OCI-LY3 (cell line): Measurements from ENCODE around the gene GSTK1.
A peak's percentile ranks its signal among the peaks of the same experiment; 100 is the strongest.

Experiments used
- H2AFZ ChIP-seq: fragments of 200-600, 300-600 bp; shearing (Covaris generic); 2 replicates; pipeline ENCODE4 v1.6.0; 2014; ENCODE audit warnings: antibody characterized with exemption, low read depth, low read length
- H3K27ac ChIP-seq: fragments of 200-600, 300-600 bp; sonication (generic); 2 replicates; pipeline ENCODE4 v1.5.1; 2014; ENCODE audit warnings: mild to moderate bottlenecking, low read length, moderate library complexity, mixed read lengths
- H3K27me3 ChIP-seq: fragments of 200-600, 300-600 bp; sonication (generic); 2 replicates; pipeline ENCODE4 v1.6.1; 2014; ENCODE audit warnings: low read depth, low read length, mixed read lengths
- H3K36me3 ChIP-seq: fragments of 200-600, 300-600 bp; sonication (generic); replicated peaks from 2 replicates; pipeline ENCODE3; 2014; ENCODE audit warnings: low read depth, low read length, mixed read lengths
- H3K4me1 ChIP-seq: fragments of 300-600, 200-600 bp; sonication (generic); 2 replicates; pipeline ENCODE4 v1.6.1; 2014; ENCODE audit warnings: low read length, mixed read lengths
- H3K4me2 ChIP-seq: fragments of 200-600, 300-600 bp; sonication (generic); 2 replicates; pipeline ENCODE4 v1.6.1; 2014; ENCODE audit warnings: low read length, mixed read lengths
- H3K4me3 ChIP-seq: fragments of 300-600, 200-600 bp; sonication (generic); 2 replicates; pipeline ENCODE4 v1.5.1; 2014; ENCODE audit warnings: antibody characterized with exemption, mild to moderate bottlenecking, low read length, moderate library complexity
- H3K79me2 ChIP-seq: fragments of 300-600, 200-600 bp; shearing (Covaris generic); 2 replicates; pipeline ENCODE4 v1.6.1; 2014; ENCODE audit warnings: mild to moderate bottlenecking, low read length, mixed read lengths
- H3K9ac ChIP-seq: fragments of 300-600, 200-600 bp; shearing (Covaris generic); 2 replicates; pipeline ENCODE4 v1.6.0; 2014; ENCODE audit warnings: mild to moderate bottlenecking, low read length, moderate library complexity
- H3K9me3 ChIP-seq: fragments of 200-600, 300-600 bp; shearing (Covaris generic); 2 replicates; pipeline ENCODE4 v1.6.1; 2014; ENCODE audit warnings: low read length, mixed read lengths; ENCODE audit not compliant: insufficient read depth
- H4K20me1 ChIP-seq: fragments of 200-600, 300-600 bp; sonication (generic); 2 replicates; pipeline ENCODE4 v1.6.1; 2016; ENCODE audit warnings: low read length, mixed read lengths; ENCODE audit not compliant: insufficient read depth
- EZH2phosphoT487 ChIP-seq: fragments of 200-600 bp; shearing (Covaris generic); IDR thresholded peaks from 2 replicates; pipeline ENCODE4 v1.6.1; 2018; ENCODE audit warnings: antibody characterized with exemption, mixed run types, low read depth
- TF ChIP-seq, protein P1 (sequence below): fragments of 200-600, 300-600 bp; sonication (generic); IDR thresholded peaks from 2 replicates; pipeline ENCODE4 v1.5.1; 2014; ENCODE audit warnings: antibody characterized with exemption, low read length, low read depth

GSTK1 gene

GRCh38 chr7:143255564-143255963, 7.7 kb upstream of the GSTK1 start:
- H3K9me3 ChIP-seq: no peaks in the 10 kb centered on the region
- peaks cover 25% of the 10 kb centered on the region for H3K4me1 ChIP-seq
- H3K27ac ChIP-seq: no peak overlapping the region
- H3K4me2 ChIP-seq: no peak overlapping the region
- H4K20me1 ChIP-seq: no peaks in the 10 kb centered on the region
- H3K79me2 ChIP-seq: no peaks in the 10 kb centered on the region
- H2AFZ ChIP-seq: no peak overlapping the region
- H3K27me3 ChIP-seq: no peaks in the 10 kb centered on the region
- no peak overlapping the region for H3K9ac ChIP-seq
- no peak for TF ChIP-seq EZH2phosphoT487
- H3K36me3 ChIP-seq: no peaks in the 10 kb centered on the region
- no peak overlapping the region for H3K4me3 ChIP-seq

GRCh38 chr7:143256325-143256724, 6.9 kb upstream of the GSTK1 start:
- H3K4me2 ChIP-seq: no peak overlapping the region
- H3K27ac ChIP-seq: no peak overlapping the region

DNA sequence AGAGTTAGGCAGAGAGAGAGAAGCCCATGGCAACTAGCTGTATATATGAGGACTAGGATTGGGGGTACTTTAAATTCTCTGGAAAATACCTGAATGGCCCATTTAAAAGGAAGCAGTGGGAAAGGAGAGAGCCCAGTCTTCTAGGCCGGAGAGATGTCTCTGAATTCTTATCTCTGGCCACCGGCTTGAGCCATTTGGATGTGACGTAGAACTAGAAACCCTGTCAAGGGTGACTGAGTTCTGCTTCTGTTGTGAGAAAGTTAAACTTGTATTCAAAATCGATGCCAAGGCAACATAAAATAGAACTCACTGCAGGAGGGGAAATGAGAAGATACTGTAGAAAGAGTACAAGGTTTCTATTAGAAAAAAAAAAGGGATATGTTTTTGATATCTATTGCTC, 6.3 kb upstream of the GSTK1 start:
- no peak overlapping the region for H3K9ac ChIP-seq
- no peak for TF ChIP-seq EZH2phosphoT487
- TF ChIP-seq, protein P1, sequence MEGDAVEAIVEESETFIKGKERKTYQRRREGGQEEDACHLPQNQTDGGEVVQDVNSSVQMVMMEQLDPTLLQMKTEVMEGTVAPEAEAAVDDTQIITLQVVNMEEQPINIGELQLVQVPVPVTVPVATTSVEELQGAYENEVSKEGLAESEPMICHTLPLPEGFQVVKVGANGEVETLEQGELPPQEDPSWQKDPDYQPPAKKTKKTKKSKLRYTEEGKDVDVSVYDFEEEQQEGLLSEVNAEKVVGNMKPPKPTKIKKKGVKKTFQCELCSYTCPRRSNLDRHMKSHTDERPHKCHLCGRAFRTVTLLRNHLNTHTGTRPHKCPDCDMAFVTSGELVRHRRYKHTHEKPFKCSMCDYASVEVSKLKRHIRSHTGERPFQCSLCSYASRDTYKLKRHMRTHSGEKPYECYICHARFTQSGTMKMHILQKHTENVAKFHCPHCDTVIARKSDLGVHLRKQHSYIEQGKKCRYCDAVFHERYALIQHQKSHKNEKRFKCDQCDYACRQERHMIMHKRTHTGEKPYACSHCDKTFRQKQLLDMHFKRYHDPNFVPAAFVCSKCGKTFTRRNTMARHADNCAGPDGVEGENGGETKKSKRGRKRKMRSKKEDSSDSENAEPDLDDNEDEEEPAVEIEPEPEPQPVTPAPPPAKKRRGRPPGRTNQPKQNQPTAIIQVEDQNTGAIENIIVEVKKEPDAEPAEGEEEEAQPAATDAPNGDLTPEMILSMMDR: no peak
- H3K4me1 ChIP-seq: peaks cover 24% of the 10 kb centered on the region
- H3K36me3 ChIP-seq: no peaks in the 10 kb centered on the region
- H3K27me3 ChIP-seq: no peaks in the 10 kb centered on the region
- H3K9me3 ChIP-seq: no peaks in the 10 kb centered on the region
- no peak overlapping the region for H3K27ac ChIP-seq
- H3K79me2 ChIP-seq: no peaks in the 10 kb centered on the region
- H2AFZ ChIP-seq: no peak overlapping the region
- H3K4me3 ChIP-seq: no peak overlapping the region
- no peaks in the 10 kb centered on the region for H4K20me1 ChIP-seq
- H3K4me2 ChIP-seq: peak overlapping the region; percentile 37

More at GRCh38 chr7:143256325-143256724, 6.9 kb upstream of the GSTK1 start:
- Histone ChIP-seq H3K36me3 (no peaks in the 10 kb centered on the region), H3K9ac (no peak overlapping the region), H4K20me1 (no peaks in the 10 kb centered on the region), H3K9me3 (no peaks in the 10 kb centered on the region), H3K79me2 (no peaks in the 10 kb centered on the region), H3K4me1 (peaks cover 25% of the 10 kb centered on the region), H3K27me3 (no peaks in the 10 kb centered on the region), H2AFZ (no peak overlapping the region), H3K4me3 (no peak overlapping the region)
- TF ChIP-seq, protein P1: no peak
- no peak for TF ChIP-seq EZH2phosphoT487

GRCh38 chr7:143257501-143257900, 5.7 kb upstream of the GSTK1 start:
- Histone ChIP-seq H3K9ac (no peak overlapping the region), H3K4me2 (no peak overlapping the region), H3K27me3 (no peaks in the 10 kb centered on the region), H2AFZ (no peak overlapping the region), H3K36me3 (no peaks in the 10 kb centered on the region), H3K79me2 (no peaks in the 10 kb centered on the region), H3K27ac (no peak overlapping the region), H3K4me1 (peaks cover 19% of the 10 kb centered on the region), H4K20me1 (no peaks in the 10 kb centered on the region), H3K4me3 (no peak overlapping the region), H3K9me3 (no peaks in the 10 kb centered on the region)
- TF ChIP-seq EZH2phosphoT487: no peak
- TF ChIP-seq, protein P1: no peak

DNA sequence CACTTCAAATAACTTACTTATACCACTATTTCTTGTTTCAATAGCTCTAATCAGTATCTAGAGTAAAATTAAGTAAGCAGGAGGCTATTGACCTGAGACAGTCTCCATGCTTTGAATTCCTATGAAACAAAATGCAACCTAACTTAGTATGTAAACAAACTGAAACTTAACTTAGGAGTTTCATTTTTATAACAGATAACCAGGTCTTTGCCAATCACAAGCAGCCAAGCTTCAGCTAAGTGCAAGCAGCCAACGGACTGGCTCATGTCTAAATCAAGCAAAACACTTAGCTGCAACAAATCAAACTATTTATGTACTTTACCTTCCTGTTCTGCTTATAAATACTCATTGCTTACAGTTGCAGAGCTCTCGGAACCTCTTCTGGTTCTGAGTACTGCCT, 4.4 kb upstream of the GSTK1 start:
- Histone ChIP-seq H4K20me1 (no peaks in the 10 kb centered on the region), H3K9me3 (no peaks in the 10 kb centered on the region), H3K4me2 (peak overlapping the region; percentile 6; the same call in 1 of the 2 replicates), H3K4me1 (peaks cover 24% of the 10 kb centered on the region), H3K36me3 (no peaks in the 10 kb centered on the region), H2AFZ (no peak overlapping the region), H3K79me2 (peaks cover 5% of the 10 kb centered on the region), H3K27ac (no peak overlapping the region), H3K9ac (no peak overlapping the region), H3K4me3 (no peak overlapping the region), H3K27me3 (no peaks in the 10 kb centered on the region)
- TF ChIP-seq, protein P1: no peak
- no peak for TF ChIP-seq EZH2phosphoT487
